Muscle of leg (tissue), 11 donors: ENCODE data around the gene ABTB2. TPM values are rescaled to one million over a fixed set of nuclear protein-coding genes. Genes with fewer than 3 reads are reported as not detected.

Source experiments
- DNase-seq: peaks from one replicate; pipeline ENCODE4 v3.0.0; 2013
- H3K27ac ChIP-seq: one replicate; pipeline ENCODE4 v1.5.1; 2013; ENCODE audit warnings: mild to moderate bottlenecking, low read length, control low read depth
- H3K27me3 ChIP-seq: one replicate; pipeline ENCODE4 v1.6.1; 2013; ENCODE audit warnings: low read length; ENCODE audit not compliant: control insufficient read depth, insufficient read depth
- H3K36me3 ChIP-seq: one replicate; pipeline ENCODE4 v1.6.1; 2013; ENCODE audit warnings: low read length; ENCODE audit not compliant: control insufficient read depth, insufficient read depth
- H3K4me1 ChIP-seq: one replicate; pipeline ENCODE4 v1.6.1; 2013; ENCODE audit warnings: low read length; ENCODE audit not compliant: control insufficient read depth, insufficient read depth
- H3K4me3 ChIP-seq: one replicate; pipeline ENCODE4 v1.5.1; 2013; ENCODE audit warnings: low read length, control low read depth
- H3K9me3 ChIP-seq: replicated peaks from 2 replicates; pipeline ENCODE4 v1.6.1; 2013; ENCODE audit warnings: low read depth, low read length; ENCODE audit not compliant: control insufficient read depth
- WGBS: methylation state at CpG from one replicate; pipeline ENCODE4 v1.1.5; 2013; ENCODE audit warnings: missing lambda C conversion rate; ENCODE audit not compliant: insufficient coverage; 5-methylcytosine and 5-hydroxymethylcytosine counted together
- polyA plus RNA-seq, 8 donors: library from polyadenylated mRNA; unstranded; fragments of 120-200 nt; gene quantifications; one replicate each; pipeline versions ENCODE4 v1.2.1 to v1.2.3, GENCODE V29; 2013; ENCODE audit warnings: inconsistent platforms in 1 of 8, low replicate concordance in 1 of 8; ENCODE audit not compliant: insufficient read length in 8 of 8, insufficient read depth in 1 of 8
- total RNA-seq: library from RNA; stranded (reverse); fragments of 120-200 nt; gene quantifications from one replicate; pipeline ENCODE4 v1.2.4, GENCODE V29; 2013

ABTB2 gene
- total and polyA plus RNA-seq, 9 donors, result 3.5 to 8.5 (median 6.5) TPM

DNA sequence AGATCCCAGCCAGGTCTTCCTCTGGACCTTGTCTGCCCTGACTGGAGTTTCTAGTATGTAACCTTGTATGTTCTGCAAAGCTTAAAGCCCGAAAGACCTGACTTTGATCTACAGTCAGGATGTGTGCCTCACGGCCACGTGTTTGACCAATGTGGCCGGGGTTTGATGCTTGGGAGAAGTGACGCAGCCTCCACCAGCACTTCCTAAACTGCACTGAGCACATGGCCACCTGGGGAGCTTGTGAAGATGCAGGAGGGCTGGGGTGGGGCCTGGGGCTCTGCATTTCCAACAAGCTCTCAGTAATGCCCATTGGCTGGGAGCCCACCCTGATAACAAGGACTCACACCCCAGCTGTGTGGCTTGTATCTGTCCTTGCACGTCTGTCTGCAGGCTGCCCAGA is 199.1 kb downstream of the ABTB2 start:
- Histone ChIP-seq H3K36me3 (peaks cover 48% of the 10 kb centered on the region), H3K4me3 (no peak overlapping the region), H3K4me1 (no peaks in the 10 kb centered on the region), H3K27ac (no peak overlapping the region), H3K9me3 (no peaks in the 10 kb centered on the region), H3K27me3 (no peaks in the 10 kb centered on the region)
- 71% methylated on average over 6 of the region's 6 CpGs for WGBS
- no peak for DNase-seq

GRCh38 chr11:34157163-34157562 is 200.6 kb downstream of the ABTB2 start:
- Histone ChIP-seq H3K9me3 (no peaks in the 10 kb centered on the region), H3K4me3 (no peak overlapping the region), H3K27ac (no peak overlapping the region), H3K4me1 (no peaks in the 10 kb centered on the region), H3K36me3 (peaks cover 62% of the 10 kb centered on the region), H3K27me3 (no peaks in the 10 kb centered on the region)
- DNase-seq, result no peak
- 89% methylated on average over 8 of the region's 9 CpGs for WGBS

DNA sequence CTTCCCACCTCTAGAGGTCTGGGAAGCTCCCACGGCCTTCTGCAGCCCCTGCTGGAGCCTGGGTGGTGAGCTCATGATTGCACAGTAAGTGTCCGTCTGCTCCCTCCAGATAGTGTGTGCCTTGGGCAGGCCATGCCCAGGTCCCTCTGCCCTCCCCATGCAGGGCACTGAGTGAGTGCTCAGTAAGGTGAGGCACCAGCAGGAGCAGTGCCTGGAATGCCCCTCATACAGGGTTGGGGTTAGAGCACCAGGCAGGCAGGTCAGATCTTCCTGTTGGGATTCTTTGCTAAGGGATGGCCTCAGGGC is 202.1 kb downstream of the ABTB2 start:
- no peaks in the 10 kb centered on the region for H3K9me3 ChIP-seq
- H3K27me3 ChIP-seq, result no peaks in the 10 kb centered on the region
- H3K4me1 ChIP-seq, result no peaks in the 10 kb centered on the region
- H3K36me3 ChIP-seq, result peaks cover 63% of the 10 kb centered on the region
- WGBS, result 90% methylated on average over 1 of the region's 2 CpGs
- no peak overlapping the region for H3K27ac ChIP-seq
- no peak for DNase-seq
- H3K4me3 ChIP-seq, result no peak overlapping the region

DNA sequence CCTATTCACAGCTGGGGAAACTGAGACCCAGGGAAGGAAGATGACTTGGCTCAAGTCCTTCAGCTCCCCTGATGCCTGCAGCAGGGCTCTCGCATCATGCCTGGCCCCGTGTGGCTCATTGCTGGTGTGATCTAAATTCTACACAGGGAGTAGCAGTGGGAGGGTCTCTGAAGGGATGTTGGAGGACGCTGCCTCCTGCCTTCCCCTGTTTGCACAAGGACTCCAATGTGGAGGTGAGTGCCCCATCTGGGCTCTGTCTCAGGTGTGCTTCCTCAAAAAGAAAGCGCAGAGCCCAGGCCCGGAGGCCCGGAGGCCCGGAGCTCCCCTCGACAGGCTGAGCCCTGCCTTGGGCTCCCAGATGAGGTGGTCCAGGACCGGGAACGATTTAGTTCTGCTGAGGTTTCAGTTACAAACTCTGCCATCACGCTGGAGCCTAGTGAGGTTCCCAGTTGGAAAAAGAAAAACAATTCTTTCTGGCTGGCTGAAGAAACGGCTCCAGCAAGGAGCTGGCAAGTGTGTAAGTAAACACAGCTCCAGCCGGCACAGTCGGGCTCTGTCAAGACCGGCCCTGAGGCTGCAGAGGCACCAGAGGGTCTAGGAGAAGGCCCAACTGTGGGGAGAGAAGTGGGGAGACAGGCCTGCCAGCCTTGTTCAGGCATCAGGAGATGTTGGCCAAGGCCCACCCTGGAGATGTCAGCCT is 202.6 kb downstream of the ABTB2 start:
- DNase-seq, result no peak
- peaks cover 66% of the 10 kb centered on the region for H3K36me3 ChIP-seq
- no peaks in the 10 kb centered on the region for H3K9me3 ChIP-seq
- H3K27me3 ChIP-seq, result no peaks in the 10 kb centered on the region
- H3K4me3 ChIP-seq, result no peak overlapping the region
- WGBS, result 77% methylated on average over 15 of the region's 15 CpGs
- H3K27ac ChIP-seq, result no peak overlapping the region
- no peaks in the 10 kb centered on the region for H3K4me1 ChIP-seq

- Histone ChIP-seq H3K4me1 (no peaks in the 10 kb centered on the region), H3K4me3 (no peak overlapping the region), H3K9me3 (no peaks in the 10 kb centered on the region), H3K27me3 (no peaks in the 10 kb centered on the region), H3K27ac (no peak overlapping the region), H3K36me3 (peaks cover 61% of the 10 kb centered on the region)
- DNase-seq, result no peak
- WGBS, result 70% methylated on average over 7 of the region's 16 CpGs
These were observed 203.5 kb downstream of the ABTB2 start for GRCh38 chr11:34154059-34154875.

DNA sequence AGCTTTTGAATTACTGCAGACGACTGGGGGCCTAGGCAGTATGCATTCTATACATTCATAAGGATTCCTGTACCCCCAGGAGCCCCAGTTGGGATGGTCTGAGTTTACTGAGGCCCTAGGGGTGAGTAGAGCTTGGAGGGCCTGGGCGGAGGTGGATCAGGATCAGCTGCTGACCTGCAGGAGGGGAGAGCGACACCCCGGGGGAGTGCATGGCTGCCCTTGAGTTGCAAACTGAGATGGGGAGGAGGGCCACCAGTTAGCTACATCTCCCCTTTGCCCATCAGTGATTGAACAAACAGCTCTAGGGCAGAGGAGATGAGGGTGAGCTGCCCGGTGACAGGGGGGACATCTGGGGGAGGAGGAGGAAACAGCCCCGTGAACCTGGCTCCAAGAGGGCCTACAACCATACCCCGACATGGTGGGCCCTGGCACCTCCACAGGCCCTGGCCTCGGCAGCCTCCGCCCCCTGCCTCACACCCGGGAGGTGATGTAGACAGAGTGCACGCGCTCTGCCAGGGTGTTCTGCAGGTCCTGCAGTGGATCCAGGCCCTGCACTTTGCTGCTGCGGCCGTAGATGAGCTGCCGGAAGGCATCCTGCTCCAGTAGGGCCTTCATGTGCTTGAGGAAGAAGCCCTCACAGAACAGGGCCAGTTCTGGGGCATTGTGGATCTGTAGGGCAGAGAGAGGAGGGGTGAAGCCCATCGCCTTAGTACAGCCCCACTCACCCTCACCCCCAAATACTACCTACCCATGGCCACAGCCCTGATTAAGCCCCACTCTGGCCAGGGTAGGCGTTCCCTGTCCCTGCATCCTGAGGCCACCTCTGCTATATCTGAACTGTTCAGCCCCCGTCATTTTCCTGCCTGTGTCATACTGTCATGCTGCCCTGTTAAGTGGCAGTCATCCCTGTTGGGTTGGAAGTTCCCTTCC is 205.6 kb downstream of the ABTB2 start:
- Histone ChIP-seq H3K27ac (no peak overlapping the region), H3K4me1 (no peaks in the 10 kb centered on the region), H3K36me3 (peaks cover 72% of the 10 kb centered on the region), H3K9me3 (no peaks in the 10 kb centered on the region), H3K27me3 (no peaks in the 10 kb centered on the region), H3K4me3 (no peak overlapping the region)
- no peak for DNase-seq
- WGBS, result 85% methylated on average over 13 of the region's 18 CpGs

GRCh38 chr11:34151166-34151565 is 206.6 kb downstream of the ABTB2 start:
- Histone ChIP-seq H3K36me3 (peaks cover 80% of the 10 kb centered on the region), H3K27me3 (no peaks in the 10 kb centered on the region), H3K9me3 (no peaks in the 10 kb centered on the region), H3K4me1 (no peaks in the 10 kb centered on the region), H3K27ac (no peak overlapping the region), H3K4me3 (no peak overlapping the region)
- 87% methylated on average over 5 of the region's 5 CpGs for WGBS
- DNase-seq, result no peak

DNA sequence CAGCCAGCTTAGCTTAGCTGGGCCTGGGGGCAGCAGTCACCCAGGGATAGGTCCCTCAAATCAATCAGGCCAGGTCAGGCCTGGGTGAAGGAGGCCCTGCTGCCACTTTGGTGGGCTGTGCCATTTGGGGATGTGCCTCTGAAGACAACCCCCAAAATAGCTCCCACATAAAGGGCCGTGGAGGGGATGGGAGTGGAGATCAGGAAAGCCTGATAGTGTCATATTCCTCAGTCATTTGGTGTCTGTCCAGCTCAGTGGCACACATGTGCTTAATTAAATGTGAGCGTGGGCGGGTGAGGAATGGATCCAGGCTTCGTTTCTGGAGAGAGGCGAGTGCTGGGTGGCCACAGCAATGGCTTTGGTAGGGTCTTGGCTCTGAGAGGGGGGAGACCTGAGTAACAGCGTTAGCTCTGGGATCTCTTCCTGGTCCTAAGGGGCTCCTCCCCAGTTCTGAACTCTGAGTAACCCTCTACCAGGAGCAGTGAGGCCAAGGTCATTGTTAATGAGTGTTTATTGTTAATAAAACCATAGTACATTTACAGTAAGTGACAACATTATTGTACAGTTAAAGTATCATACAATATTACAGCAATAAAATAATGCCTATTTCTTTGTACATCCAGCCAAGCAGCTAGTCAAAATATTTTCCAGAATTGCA is 207.2 kb downstream of the ABTB2 start:
- Histone ChIP-seq H3K9me3 (no peaks in the 10 kb centered on the region), H3K27me3 (no peaks in the 10 kb centered on the region), H3K36me3 (peaks cover 81% of the 10 kb centered on the region), H3K4me3 (no peak overlapping the region), H3K4me1 (no peaks in the 10 kb centered on the region), H3K27ac (no peak overlapping the region)
- peak; percentile 21 for DNase-seq
- no CpG with 5 or more reads among the region's 6 CpGs for WGBS

DNA sequence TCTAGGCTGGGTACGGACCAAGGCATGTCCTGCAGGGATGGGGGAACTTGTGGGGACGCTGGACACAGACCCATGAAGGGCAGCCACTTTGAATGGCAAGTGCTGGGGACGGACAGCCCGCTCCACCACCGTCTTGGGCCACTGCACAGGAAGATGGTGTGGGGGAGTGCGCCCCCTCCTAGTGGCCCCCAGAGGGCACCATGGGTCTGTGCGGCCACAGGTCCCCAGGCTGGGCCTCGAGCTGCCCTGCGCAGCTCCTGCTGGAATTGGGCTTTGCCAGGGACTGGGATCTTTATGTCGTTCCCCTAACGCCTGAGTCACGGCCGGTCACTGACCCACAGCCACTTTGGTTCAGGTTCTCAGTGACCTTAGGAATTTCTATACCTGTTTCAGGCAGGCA is 208.0 kb downstream of the ABTB2 start:
- peaks cover 82% of the 10 kb centered on the region for H3K36me3 ChIP-seq
- H3K27ac ChIP-seq, result no peak overlapping the region
- H3K4me1 ChIP-seq, result no peaks in the 10 kb centered on the region
- DNase-seq, result no peak
- 44% methylated on average over 11 of the region's 13 CpGs for WGBS
- no peaks in the 10 kb centered on the region for H3K27me3 ChIP-seq
- H3K9me3 ChIP-seq, result no peaks in the 10 kb centered on the region
- no peak overlapping the region for H3K4me3 ChIP-seq
